ENCODE measurements around the gene GSPT1. TPM values are rescaled to one million over a fixed set of nuclear protein-coding genes. Genes with fewer than 3 reads are reported as not detected.

GSPT1 gene
- total RNA-seq, 1 experiment from 2014 or later = 173 TPM

DNA sequence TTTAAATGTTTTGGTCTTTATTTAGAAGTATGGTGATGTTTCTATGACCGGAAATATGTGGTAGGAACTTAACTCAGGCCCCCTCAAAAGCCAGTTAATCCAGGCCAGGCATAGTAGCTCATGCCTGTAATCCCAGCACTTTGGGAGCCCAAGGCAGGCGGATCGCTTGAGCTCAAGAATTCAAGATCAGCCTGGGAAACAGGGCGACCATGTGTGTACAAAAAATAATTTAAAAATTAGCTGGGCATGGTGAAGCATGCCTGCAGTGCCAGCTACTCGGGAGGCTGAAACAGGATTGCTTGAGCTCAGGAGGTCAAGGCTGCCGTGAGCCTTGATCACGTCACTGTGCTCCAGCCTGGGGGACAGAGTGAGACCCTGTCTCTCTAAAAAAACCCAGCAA lies 74.7 kb downstream of the GSPT1 start:
- H3K14ac ChIP-seq (ENCODE audit: insufficient read depth, low read length) = no peak overlapping the region
- H2BK15ac ChIP-seq (ENCODE audit: low read depth, low read length) = no peak overlapping the region
- H3K9me3 ChIP-seq (ENCODE audit: control insufficient read depth, low read depth, low read length) = no peaks in the 10 kb centered on the region
- no peaks in the 10 kb centered on the region for H4K20me1 ChIP-seq (ENCODE audit: control insufficient read depth, insufficient read depth, insufficient read length)
- H3K4me2 ChIP-seq (ENCODE audit: insufficient read depth, insufficient read length, low read length) = no peak overlapping the region
- no peak overlapping the region for H4K8ac ChIP-seq (replicated peaks; ENCODE audit: insufficient read length, low read depth, low read length)
- H2AFZ ChIP-seq (ENCODE audit: low read length) = no peak overlapping the region
- no peak overlapping the region for H4K5ac ChIP-seq (ENCODE audit: insufficient read length, low read depth, low read length)
- no peak overlapping the region for H2BK20ac ChIP-seq (ENCODE audit: low read depth, low read length, poor library complexity, severe bottlenecking)
- peaks cover 59 to 96% (median 88%) of the 10 kb centered on the region in 3 experiments for H3K36me3 Mint-ChIP-seq (ENCODE audit: insufficient read depth in 1 of 3, low read depth in 3 of 3)
- H2BK12ac ChIP-seq (ENCODE audit: insufficient read length, low read depth, low read length) = no peak overlapping the region
- no peak overlapping the region for H4K91ac ChIP-seq (ENCODE audit: insufficient read length, low read depth, low read length)
- no peak overlapping the region for H3K27ac Mint-ChIP-seq
- no peak overlapping the region for H2BK120ac ChIP-seq (ENCODE audit: low read depth, low read length, poor library complexity, severe bottlenecking)
- TF ChIP-seq, protein P1, sequence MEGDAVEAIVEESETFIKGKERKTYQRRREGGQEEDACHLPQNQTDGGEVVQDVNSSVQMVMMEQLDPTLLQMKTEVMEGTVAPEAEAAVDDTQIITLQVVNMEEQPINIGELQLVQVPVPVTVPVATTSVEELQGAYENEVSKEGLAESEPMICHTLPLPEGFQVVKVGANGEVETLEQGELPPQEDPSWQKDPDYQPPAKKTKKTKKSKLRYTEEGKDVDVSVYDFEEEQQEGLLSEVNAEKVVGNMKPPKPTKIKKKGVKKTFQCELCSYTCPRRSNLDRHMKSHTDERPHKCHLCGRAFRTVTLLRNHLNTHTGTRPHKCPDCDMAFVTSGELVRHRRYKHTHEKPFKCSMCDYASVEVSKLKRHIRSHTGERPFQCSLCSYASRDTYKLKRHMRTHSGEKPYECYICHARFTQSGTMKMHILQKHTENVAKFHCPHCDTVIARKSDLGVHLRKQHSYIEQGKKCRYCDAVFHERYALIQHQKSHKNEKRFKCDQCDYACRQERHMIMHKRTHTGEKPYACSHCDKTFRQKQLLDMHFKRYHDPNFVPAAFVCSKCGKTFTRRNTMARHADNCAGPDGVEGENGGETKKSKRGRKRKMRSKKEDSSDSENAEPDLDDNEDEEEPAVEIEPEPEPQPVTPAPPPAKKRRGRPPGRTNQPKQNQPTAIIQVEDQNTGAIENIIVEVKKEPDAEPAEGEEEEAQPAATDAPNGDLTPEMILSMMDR (conservative IDR thresholded peaks at IDR 0.05) = no peak
- no peaks in the 10 kb centered on the region; a peak in 1 of 5 replicates for H3K9me3 Mint-ChIP-seq
- H2AK5ac ChIP-seq (ENCODE audit: insufficient read length, low read length) = no peak overlapping the region
- no peak overlapping the region for H3K23ac ChIP-seq (ENCODE audit: insufficient read length, low read depth, low read length)
- no peak overlapping the region for H3K56ac ChIP-seq (ENCODE audit: insufficient read length, low read depth, low read length)
- no peak overlapping the region for H3K4ac ChIP-seq (ENCODE audit: low read depth, low read length)
- no peaks in the 10 kb centered on the region for H3K23me2 ChIP-seq (ENCODE audit: insufficient read length, low read depth, low read length, poor library complexity, severe bottlenecking)
- no CpG with 5 or more reads among the region's 7 CpGs for WGBS (ENCODE audit: extremely low coverage, insufficient read length, low lambda C conversion rate)
- no peak overlapping the region for H3K4me3 Mint-ChIP-seq
- no peaks in the 10 kb centered on the region for H3K27me3 ChIP-seq (ENCODE audit: insufficient read depth, low read length)
- no peak overlapping the region for H3K18ac ChIP-seq (ENCODE audit: insufficient read length, low read depth, low read length)
- H3K79me2 ChIP-seq (ENCODE audit: insufficient read depth, low read length) = no peaks in the 10 kb centered on the region
- no peak for DNase-seq
- no peak overlapping the region for H3K9ac ChIP-seq (ENCODE audit: extremely low read depth, insufficient read length, low read length)
- H3K27ac ChIP-seq (ENCODE audit: insufficient read length, low read depth, low read length) = no peak overlapping the region
- no peak overlapping the region for H2BK5ac ChIP-seq (ENCODE audit: insufficient read length, low read length)
- peaks cover 8 to 11% of the 10 kb centered on the region in 2 experiments for H3K4me1 Mint-ChIP-seq
- H3K27me3 Mint-ChIP-seq (ENCODE audit: low read depth) = no peaks in the 10 kb centered on the region
- no peaks in the 10 kb centered on the region for H3K4me1 ChIP-seq (ENCODE audit: insufficient read depth, low read length)
- H3K79me1 ChIP-seq (ENCODE audit: insufficient read depth, low read depth, low read length, poor library complexity, severe bottlenecking) = peaks cover 4% of the 10 kb centered on the region
- no peak overlapping the region for H3T11ph ChIP-seq (ENCODE audit: low read length)
